Measurements from ENCODE around the gene EGFL8.

GRCh38 chr6:32128751-32129296 is 35.6 kb upstream of the EGFL8 start:
- TF ChIP-seq CTCF (IDR thresholded peaks at IDR 0.05) (no peak), POLR2A (IDR thresholded peaks at IDR 0.05) (no peak)

All from Peyer's patch (tissue), 4 donors.